Activated CD8-positive, alpha-beta memory T cell treated with anti-CD3 and anti-CD28 coated beads for 1 hour (primary cell): ENCODE measurements around the gene ZCCHC7.

ENCODE experiments used
- DNase-seq, 2 donors: peaks; one replicate each; pipeline ENCODE4 v3.0.0-alpha.2; 2020; ENCODE audit warnings: low read depth in 1 of 2; ENCODE audit errors: extremely low read depth in 1 of 2

The ZCCHC7 gene

DNA sequence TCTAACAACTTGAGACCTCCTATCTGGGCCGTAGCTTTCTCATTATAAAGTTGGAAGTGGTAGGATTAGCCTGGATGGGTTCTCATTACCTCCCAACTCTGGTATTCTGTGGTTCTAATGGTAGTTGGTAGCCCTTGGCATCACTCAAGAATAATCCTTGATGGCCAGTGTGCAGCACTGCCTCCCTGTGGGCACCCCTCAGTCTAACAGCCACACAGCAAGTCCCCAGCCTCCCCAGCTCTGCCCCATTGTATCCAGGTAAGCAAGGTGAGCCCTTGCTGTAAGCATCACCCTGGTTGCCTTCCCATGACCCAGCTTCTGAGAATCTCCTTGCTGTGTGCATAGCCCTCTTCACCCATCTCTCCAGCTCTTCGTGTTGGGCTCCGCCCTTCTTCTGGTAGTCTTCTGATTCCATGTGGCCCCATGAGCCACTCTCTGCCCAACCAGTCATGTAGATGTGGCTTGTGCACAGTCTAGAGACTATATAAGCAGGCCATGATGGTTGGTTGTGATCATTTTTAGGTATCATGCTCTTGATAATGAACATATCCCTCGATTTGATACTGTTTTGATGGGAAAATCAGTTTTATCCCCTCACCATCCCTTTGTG, 244.5 kb downstream of the ZCCHC7 start:
- no peak for DNase-seq

DNA sequence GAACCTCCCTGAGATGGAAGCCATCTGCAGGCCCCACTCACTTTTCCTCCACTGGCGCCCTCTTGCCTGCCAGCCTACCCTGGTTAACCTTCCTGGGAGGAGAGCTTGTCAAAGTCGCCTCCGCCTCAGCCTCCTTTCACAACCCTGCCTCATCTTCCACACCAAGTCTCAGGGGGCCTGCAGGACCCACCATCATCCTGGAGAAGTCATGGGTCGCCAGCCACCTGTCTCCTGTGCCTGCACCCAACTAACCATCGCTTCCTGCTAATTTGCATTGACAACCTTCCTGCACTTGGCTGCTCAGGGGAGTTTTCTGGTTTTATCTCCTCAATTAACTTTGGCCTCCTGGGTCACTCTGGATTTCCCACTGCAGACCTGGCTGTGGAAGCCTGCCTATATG, 249.3 kb downstream of the ZCCHC7 start:
- DNase-seq, result no peak

GRCh38 chr9:37370282-37370681, 249.9 kb downstream of the ZCCHC7 start:
- no peak for DNase-seq

DNA sequence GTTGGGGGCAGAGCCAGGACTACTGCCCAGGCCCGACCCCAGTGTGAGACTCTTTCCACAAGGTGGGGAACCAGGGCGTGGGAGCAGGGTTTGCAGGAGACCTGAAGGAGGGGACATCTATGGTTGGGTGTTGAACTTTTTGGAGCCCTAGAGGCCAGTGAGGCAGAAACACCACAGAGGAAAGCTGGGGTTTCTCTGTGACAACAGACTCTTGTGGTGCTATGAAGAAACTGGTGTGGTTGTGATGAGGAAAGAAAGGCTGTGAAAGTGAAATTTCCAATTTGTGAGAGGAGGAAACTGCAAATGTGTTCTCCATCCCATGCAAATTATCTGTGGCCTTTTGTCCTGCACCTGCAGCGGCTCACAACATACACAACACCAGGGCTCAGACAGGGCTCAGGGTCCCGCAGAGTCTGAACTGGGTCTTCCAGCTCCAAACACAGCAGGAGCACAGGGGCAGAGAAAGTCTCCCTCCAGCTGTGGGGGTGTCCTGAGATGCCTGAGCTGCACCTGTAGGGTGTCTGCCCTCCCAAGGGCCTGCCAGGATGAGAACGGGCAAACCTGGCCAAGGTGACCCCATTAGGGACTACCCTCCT, 250.7 kb downstream of the ZCCHC7 start:
- DNase-seq, result no peak

GRCh38 chr9:37371565-37372464, 251.4 kb downstream of the ZCCHC7 start:
- no peak for DNase-seq

DNA sequence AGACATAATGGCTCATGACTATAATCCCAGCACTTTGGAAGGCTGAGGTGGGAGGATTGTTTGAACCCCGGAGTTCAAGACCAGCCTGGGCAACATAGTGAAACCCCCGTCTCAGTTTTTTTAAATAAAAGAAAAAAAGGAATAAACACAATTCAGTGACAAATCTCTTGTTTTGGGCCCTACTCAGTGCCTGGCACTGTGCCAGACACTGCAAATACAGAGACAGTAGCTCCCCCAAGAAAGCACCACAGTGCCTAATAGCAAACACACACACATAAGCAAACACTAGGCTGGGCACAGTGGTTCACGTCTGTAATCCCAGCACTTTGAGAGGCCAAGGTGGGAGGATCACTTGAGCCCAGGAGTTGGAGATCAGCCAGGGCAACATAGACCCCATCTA, 252.5 kb downstream of the ZCCHC7 start:
- no peak for DNase-seq

- no peak for DNase-seq
Observed at GRCh38 chr9:37373621-37374020, 253.2 kb downstream of the ZCCHC7 start.

DNA sequence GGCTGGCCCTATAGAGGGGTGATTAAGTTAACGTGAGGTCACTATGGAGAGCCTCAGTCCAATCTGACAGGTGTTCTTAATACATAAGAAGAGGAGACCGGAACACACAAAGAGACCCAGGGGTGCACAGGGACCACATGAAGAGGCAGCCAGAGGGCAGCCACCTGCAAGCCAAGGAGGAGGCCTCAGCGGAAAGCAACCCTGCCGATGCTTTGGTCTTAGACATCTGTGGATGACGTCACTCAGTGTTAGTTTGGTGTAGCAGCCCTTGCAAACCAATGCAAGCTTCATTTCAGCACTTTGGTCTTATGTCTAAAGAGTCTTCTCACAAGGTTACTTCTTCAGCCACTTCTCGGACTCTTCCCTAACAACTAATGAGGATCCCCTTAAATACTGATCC, 254.5 kb downstream of the ZCCHC7 start:
- no peak for DNase-seq

DNA sequence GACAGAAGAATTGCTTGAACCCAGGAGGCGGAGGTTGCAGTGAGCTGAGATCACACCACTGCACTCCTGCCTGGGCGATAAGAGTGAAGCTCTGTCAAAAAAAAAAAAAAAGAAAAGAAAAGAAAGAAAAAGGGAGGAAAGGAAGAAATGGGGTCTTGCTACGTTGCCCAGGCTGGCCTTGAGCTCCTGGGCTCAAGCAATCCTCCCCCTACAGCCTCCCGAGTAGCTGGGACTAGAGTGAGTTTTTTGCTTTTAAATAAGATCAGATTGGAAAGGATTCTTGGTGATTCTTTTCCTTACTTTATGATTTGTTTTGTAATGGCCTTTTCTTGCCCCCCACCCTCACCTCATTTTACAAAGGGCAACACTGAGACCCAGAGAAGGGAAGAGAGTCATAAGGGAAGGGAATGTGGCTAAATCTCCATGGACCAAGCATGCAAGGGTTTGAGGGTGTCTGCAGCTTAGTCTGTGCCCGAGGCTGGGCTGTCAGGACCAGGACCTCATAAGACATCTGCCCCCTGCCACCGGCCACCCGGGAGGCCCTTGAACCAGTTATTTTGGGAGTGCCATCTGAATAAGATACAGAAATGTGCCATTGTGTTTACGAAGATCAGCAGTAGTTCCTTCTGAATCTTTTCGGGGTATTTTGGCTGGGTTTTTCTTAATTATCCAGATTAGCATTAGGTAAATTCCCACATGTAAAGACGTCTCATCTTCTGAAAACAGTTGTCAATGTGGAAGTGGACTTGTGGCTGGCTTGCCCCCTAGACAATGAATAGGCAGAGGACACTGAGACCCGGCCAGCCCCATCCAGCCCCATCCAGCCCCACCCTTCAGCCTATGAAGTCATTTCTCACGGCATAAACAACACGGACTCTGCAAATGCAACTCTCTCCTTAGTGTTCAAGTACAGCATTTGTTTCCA, 257.6 kb downstream of the ZCCHC7 start:
- no peak for DNase-seq

- no peak for DNase-seq
Observed at GRCh38 chr9:37378613-37379004, 258.2 kb downstream of the ZCCHC7 start.

DNA sequence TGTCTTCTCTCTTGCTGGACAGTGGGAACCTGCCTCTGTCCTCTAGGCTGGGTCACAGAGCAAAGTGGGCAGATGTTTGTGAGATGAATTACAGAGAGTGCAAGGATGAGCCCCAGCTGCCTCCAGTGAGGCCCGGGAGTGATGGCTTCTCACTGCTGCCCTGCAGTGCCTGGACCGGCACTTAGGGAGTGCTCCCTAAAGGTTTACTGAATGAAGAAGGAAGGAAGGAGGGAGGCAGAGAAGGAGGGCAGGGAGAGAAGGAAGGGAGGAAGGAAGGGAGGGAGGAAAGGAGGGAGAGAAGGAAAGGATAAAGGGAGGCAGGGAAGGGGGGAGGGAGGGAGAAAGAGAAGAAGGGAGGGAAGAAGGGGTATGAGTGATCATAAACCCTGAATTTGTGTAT, 259.5 kb downstream of the ZCCHC7 start:
- DNase-seq, result no peak

DNA sequence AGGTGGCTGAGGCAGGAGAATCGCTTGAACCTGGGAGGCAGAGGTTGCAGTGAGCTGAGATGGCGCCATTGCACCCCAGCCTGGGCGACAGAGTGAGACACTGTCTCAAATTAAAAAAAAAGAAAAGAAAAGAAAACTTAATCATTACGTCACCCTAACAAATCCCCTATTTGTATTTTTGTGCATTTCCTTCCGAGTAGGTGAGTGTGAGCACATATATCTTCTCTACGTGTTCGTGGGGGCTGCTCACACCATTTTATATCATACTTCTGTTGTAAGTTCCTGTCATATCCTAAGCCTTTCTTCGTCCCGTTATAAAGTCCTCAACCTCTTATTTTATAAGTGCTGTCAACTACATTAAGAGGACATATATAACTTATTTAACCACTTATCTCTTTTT, 260.2 kb downstream of the ZCCHC7 start:
- DNase-seq, result no peak

GRCh38 chr9:37381094-37381741, 260.8 kb downstream of the ZCCHC7 start:
- DNase-seq, result no peak

DNA sequence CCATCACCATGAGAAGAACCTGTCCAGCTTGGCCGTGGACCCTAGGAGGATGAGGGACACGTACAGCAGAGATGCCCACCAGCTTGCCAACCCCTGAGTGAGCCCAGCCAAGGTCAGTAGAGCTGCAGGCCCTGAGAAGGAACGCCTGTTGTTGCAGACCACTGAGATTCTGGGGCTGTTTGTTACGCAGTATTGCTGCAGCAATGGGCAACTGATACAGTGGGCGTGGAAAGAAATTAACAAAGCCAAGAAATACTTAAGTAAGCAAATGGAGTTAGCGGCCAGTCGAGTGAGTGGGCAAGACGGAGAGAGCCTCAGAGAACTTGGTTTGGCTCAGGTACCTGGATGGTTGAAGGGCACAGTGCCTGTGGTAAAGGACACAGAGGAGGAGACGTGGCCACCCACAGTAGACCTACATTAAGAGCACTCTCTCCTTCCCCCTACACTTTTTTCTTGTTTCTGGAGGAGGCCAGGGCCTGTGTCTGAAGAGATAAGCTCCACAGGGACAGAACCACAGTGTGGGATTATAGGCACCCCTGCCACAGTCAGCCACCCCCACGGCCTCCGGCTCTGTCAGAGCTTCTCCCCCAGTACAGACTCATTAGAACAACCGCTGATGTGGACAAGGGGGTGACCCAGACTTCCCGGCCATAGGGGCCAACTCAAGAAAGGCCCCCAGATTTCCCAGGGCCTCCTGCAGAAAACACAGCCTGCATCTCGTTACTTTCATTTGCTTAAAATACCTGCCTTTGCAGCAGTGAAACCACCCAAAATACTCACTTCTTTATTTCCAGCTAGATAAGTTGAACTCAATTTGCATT, 262.0 kb downstream of the ZCCHC7 start:
- DNase-seq, result no peak

DNA sequence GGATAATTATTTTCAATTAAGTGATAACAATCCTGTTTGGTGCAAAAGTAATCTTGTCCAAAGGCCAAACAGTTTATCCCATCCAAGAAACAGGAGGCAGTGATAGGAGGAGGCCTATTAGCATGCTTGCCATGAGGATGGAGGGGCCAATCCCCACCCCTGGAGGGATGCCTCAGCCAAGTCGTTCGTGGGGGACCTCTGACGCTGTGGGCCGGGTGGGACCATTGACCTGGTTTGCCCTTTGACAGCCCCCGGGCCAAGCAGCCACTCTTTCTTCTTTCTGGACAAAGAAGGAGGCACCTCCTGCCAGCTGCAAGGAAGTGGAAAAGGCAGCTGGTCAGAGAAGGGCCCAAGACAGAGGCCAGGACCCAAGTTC, 262.6 kb downstream of the ZCCHC7 start:
- DNase-seq, result no peak

GRCh38 chr9:37383393-37383792, 263.0 kb downstream of the ZCCHC7 start:
- no peak for DNase-seq

DNA sequence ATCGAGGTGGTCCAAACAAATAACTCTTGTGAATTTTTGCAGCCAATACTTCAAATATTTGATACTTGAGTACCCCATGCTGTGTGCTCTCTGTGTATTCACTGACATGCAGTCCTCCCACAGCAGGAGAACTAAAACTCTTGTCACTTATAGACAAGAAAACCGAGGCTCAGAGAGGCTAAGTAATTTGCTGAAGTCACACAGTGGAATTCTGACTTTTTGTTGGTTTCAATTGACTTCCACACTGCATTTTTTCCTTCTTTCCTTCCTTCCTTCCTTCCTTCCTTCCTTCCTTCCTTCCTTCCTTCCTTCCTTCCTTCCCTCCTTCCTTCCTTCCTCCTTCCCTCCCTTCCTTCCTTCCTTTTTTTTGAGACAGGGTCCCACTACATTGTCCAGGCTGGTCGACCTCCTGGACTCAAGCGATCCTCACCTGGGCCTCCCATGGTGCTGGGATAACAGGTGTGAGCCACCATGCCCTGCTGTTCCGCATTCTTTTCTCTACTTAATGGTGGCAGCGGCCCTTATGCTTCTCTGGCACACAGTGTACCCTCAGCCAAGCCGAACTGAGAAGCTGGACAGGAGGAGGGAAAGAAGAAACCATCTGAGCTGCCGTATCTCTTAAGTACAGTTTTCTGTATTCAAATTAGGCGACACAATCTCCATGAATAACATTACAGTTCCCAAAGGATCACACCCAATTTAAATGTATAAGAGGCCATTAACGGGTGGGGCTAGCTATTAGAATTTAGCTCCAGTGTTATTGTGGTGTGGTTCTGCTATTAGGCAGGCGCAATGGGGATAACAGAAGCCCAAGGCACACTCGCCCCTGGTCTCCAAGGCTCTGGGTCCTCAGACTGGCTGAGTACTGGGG, 263.7 kb downstream of the ZCCHC7 start:
- DNase-seq, result no peak

DNA sequence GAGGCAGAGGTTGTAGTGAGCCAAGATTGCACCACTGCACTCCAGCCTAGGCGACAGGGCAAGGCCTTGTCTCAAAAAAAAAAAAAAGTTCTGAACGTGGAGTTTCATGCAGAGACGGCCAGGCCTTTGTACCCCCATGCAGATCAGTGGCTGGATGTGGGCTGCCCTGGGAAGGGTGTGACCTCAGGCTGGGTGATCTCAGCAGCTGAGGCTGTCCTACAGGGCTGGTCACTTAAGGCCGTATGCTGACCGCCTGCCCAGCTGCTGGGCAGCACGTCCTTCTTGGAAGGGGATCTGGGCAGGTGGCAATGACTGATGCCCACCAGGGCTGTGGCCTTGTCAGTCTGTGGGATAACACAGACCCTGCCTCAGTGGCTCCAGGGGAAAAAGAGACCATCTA, 264.9 kb downstream of the ZCCHC7 start:
- no peak for DNase-seq

DNA sequence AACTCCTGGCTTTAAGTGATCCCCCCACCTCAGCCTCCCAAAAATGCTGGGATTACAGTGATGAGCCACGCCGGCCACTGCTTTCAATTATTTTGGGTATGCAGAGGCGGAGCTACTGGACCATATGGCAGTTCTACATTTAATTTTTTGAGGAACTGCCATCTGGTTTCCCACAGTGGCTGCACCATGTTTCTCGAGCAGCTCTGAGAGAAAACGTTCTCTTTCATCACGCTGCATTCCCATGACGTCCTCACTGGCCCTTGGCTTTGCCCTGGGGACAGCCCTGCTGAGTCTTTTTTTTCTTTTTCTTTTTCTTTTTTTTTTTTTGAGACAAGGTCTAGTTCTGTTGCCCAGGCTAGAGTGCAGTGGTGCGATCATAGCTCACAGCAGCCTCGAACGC, 266.6 kb downstream of the ZCCHC7 start:
- no peak for DNase-seq
